ENCODE results near the gene VARS1. TPM values are rescaled to one million over a fixed set of nuclear protein-coding genes. Genes with fewer than 3 reads are reported as not detected.

The VARS1 gene
- total and polyA plus RNA-seq, 9 donors, result 21.9 to 63.0 (median 47.1) TPM

DNA sequence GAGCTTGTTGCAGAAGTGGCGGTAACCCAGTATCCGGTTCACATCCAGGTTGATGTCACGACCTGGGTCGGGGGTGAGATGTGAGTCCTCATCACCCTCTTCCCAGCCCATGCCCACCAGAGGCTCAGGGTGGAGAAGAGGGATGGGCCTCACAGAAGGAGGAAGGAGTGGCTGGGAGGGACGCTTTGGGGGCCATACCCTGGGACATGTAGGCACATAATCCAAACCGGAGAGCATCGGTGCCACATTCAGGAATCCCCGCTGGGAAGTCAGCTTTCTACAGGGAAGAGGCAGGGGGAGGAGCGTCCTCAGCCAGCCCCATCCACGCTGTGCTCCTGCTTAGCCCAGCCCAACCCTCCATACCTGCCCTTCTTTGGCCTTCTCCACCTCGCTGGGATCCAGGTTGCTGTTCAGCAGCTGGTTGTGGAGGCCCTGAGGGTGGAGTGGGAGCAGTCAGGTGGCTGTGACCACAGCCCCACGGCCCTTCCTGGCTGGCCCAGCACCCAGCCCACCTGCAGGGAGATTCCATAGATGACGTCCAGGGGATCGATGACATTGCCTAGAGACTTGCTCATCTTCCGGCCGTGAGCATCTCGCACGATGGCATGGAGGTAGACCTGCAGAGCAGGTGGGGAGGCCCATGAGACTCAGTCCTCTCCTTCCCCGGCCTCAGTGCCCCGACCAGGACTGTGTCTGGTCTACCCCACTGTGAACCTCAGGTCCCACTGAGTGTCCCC lies 14.9 kb downstream of the VARS1 start:
- Histone ChIP-seq H3K9me3 (replicated peaks; ENCODE audit: control insufficient read depth, low read depth, low read length) (no peaks in the 10 kb centered on the region), H3K27ac (ENCODE audit: low read length) (no peak overlapping the region), H3K4me3 (ENCODE audit: low read length) (no peak overlapping the region), H3K27me3 (ENCODE audit: control insufficient read depth, insufficient read depth, low read length) (no peaks in the 10 kb centered on the region), H3K4me1 (ENCODE audit: control insufficient read depth, insufficient read depth, low read length) (peaks cover 12% of the 10 kb centered on the region), H3K36me3 (ENCODE audit: control insufficient read depth, insufficient read depth, low read length) (peaks cover 80% of the 10 kb centered on the region)
- 86% methylated on average over 14 of the region's 20 CpGs for WGBS (ENCODE audit: insufficient coverage)
- no peak for DNase-seq

DNA sequence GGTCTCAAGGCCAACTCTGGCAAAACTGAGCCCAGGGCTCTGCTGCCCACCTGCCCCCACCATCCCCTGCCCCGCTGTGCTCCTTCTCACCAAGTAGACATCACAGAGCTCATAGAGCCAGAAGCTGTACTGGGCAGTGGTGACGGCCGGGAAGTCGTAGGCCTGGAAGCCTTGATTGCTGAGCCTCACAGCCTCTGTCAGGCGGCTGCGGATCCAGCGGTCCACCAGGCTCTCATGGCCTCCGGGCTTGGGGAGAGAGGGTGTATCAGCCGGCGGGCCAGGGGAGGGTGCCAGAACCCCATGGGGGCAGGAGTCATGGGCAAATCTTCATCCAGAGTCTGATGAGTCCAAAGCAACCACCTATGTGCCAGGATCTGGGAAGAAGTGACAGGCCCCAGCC lies 15.6 kb downstream of the VARS1 start:
- Histone ChIP-seq H3K4me1 (ENCODE audit: control insufficient read depth, insufficient read depth, low read length) (peaks cover 12% of the 10 kb centered on the region), H3K27ac (ENCODE audit: low read length) (no peak overlapping the region), H3K27me3 (ENCODE audit: control insufficient read depth, insufficient read depth, low read length) (no peaks in the 10 kb centered on the region), H3K9me3 (replicated peaks; ENCODE audit: control insufficient read depth, low read depth, low read length) (no peaks in the 10 kb centered on the region), H3K4me3 (ENCODE audit: low read length) (no peak overlapping the region), H3K36me3 (ENCODE audit: control insufficient read depth, insufficient read depth, low read length) (peaks cover 73% of the 10 kb centered on the region)
- 88% methylated on average over 3 of the region's 10 CpGs for WGBS (ENCODE audit: insufficient coverage)
- no peak for DNase-seq

DNA sequence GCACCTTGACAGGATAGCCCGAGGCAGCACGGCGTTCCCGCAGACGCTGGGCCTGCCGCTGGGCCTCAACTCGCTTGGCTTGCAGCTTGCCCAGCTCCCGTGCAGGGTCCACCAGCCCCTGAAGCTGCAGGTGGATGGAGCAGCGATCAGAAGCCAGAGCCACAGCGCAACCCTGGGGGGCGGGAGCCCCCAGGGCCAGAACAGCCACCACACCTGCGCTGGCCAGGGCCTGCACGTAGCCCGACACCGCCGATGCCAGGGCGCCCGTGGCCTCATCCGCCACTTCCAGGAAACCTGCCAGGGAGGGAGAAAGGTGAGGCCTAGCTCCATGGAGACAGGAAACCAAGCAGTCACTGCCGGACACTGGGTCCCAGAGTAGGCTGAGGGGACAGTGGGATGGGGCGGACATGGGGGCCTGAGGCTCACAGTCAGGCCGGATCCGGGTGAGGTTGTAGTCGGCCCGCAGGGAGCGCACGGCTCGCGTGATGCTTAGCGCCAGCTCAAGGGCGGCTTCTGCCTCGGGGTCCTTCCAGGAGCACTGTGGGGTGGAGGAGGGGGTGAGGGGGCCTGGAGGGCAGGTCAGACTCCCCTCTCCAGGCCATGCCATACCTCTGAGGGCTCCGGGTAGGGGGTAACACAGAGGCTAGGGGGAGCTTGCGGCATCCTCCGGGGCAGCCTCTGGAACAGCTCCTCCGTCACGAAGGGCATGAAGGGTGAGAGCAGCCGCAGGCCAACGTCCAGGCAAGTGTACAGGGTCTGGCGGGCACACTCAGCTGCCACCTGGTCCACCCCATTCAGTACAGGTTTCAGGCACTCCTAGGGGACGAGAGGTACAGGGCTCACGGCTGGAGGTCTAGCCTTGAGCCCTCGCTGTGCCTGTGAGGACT lies 16.3 kb downstream of the VARS1 start:
- H3K27me3 ChIP-seq (ENCODE audit: control insufficient read depth, insufficient read depth, low read length), result no peaks in the 10 kb centered on the region
- H3K9me3 ChIP-seq (replicated peaks; ENCODE audit: control insufficient read depth, low read depth, low read length), result no peaks in the 10 kb centered on the region
- H3K27ac ChIP-seq (ENCODE audit: low read length), result no peak overlapping the region
- H3K4me1 ChIP-seq (ENCODE audit: control insufficient read depth, insufficient read depth, low read length), result peaks cover 12% of the 10 kb centered on the region
- no peak overlapping the region for H3K4me3 ChIP-seq (ENCODE audit: low read length)
- DNase-seq, result no peak
- H3K36me3 ChIP-seq (ENCODE audit: control insufficient read depth, insufficient read depth, low read length), result peaks cover 67% of the 10 kb centered on the region
- 91% methylated on average over 31 of the region's 43 CpGs for WGBS (ENCODE audit: insufficient coverage)

DNA sequence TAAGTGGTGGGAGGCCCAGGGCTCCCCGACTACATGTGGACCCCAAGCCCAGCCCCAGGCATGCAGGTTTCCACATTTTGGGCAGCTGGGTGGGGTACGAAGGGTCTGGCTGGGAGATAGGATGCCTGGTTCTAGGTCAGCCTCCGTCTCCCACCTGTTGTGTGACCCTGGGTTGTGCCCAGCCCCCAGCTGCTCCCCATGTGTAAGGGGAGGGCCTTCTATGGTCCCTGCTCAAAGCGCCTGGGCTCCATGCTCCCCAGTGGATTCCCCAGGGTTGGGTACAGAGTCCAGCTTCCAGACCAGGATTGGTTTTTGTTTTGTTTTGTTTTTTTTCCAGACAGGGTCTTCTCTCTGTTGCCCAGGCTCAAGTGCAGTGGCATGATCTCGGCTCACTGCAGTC lies 17.4 kb downstream of the VARS1 start:
- H3K4me3 ChIP-seq (ENCODE audit: low read length), result no peak overlapping the region
- H3K36me3 ChIP-seq (ENCODE audit: control insufficient read depth, insufficient read depth, low read length), result peaks cover 58% of the 10 kb centered on the region
- H3K27ac ChIP-seq (ENCODE audit: low read length), result no peak overlapping the region
- no peak for DNase-seq
- H3K4me1 ChIP-seq (ENCODE audit: control insufficient read depth, insufficient read depth, low read length), result peaks cover 12% of the 10 kb centered on the region
- 89% methylated on average over 5 of the region's 5 CpGs for WGBS (ENCODE audit: insufficient coverage)
- H3K27me3 ChIP-seq (ENCODE audit: control insufficient read depth, insufficient read depth, low read length), result no peaks in the 10 kb centered on the region
- H3K9me3 ChIP-seq (replicated peaks; ENCODE audit: control insufficient read depth, low read depth, low read length), result no peaks in the 10 kb centered on the region

DNA sequence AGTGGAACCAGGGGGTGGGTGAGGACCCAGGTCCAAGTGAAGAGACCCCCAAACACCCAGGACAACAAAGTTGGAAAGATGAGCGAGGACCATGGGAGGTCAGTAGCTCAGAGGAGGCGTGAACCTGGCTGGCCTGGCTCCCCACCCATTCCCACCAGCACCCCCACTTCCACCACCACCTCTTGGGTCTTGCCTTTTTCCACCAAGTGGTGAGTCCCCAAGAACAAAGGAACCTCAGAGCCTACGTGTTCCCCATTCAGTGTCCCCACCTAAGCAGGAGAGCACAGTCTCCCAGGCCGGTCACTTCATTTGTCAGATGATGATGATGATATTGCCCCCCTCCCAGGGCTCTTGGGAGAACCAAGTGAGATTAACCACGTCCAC lies 17.9 kb downstream of the VARS1 start:
- Histone ChIP-seq H3K4me1 (ENCODE audit: control insufficient read depth, insufficient read depth, low read length) (peaks cover 12% of the 10 kb centered on the region), H3K4me3 (ENCODE audit: low read length) (no peak overlapping the region), H3K36me3 (ENCODE audit: control insufficient read depth, insufficient read depth, low read length) (peaks cover 53% of the 10 kb centered on the region), H3K27ac (ENCODE audit: low read length) (no peak overlapping the region), H3K9me3 (replicated peaks; ENCODE audit: control insufficient read depth, low read depth, low read length) (no peaks in the 10 kb centered on the region), H3K27me3 (ENCODE audit: control insufficient read depth, insufficient read depth, low read length) (no peaks in the 10 kb centered on the region)
- WGBS (ENCODE audit: insufficient coverage), result 91% methylated on average over 4 of the region's 5 CpGs
- DNase-seq, result no peak

DNA sequence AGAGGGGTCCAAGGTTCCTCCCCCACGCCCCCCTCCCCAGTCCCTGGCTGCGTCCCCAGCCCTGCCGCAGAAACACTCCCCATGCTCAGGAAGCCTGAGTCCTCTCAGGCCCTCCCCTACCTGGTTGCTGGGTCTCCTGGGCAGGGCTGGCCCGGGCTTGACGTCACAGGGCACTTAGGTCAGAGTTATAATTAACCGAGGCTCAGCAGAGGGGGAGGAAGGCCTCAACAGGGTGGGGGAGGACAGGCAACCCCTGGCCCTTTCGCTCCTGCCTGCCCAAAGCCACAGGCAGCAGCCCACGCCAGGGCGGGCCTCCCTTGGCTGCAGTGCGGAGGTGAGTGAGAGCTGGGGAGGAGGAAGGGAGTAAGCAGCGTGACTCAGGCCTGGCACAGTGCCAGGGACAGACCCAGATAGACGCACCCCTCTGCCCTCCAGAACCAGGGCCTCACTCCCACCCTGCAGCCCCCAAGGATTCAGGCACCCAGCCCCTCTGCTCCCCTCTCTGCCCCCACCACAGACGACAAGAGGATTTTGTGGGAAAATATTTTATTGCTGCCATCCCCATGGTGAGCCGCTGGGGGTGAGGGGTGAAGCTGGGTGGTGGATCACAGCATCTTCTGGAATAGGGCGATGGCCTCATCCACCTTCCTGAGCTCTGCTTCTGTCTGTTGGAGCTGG lies 18.4 kb downstream of the VARS1 start, which contains the start of gene VWA7:
TSS of gene VWA7 (minus strand) at position 340 of the 678 bp plus-strand sequence. CDS start 549 bp downstream, outside the sequence.
- H3K27me3 ChIP-seq (ENCODE audit: control insufficient read depth, insufficient read depth, low read length), result no peaks in the 10 kb centered on the region
- peaks cover 48% of the 10 kb centered on the region for H3K36me3 ChIP-seq (ENCODE audit: control insufficient read depth, insufficient read depth, low read length)
- H3K4me3 ChIP-seq (ENCODE audit: low read length), result no peak within 1 kb of the TSS
- no peaks in the 10 kb centered on the region for H3K9me3 ChIP-seq (replicated peaks; ENCODE audit: control insufficient read depth, low read depth, low read length)
- DNase-seq, result peak; percentile 44
- 25% methylated on average over 8 of the region's 15 CpGs for WGBS (ENCODE audit: insufficient coverage)
- peaks cover 12% of the 10 kb centered on the region for H3K4me1 ChIP-seq (ENCODE audit: control insufficient read depth, insufficient read depth, low read length)
- peak within 1 kb of the TSS; percentile 1 for H3K27ac ChIP-seq (ENCODE audit: low read length)

DNA sequence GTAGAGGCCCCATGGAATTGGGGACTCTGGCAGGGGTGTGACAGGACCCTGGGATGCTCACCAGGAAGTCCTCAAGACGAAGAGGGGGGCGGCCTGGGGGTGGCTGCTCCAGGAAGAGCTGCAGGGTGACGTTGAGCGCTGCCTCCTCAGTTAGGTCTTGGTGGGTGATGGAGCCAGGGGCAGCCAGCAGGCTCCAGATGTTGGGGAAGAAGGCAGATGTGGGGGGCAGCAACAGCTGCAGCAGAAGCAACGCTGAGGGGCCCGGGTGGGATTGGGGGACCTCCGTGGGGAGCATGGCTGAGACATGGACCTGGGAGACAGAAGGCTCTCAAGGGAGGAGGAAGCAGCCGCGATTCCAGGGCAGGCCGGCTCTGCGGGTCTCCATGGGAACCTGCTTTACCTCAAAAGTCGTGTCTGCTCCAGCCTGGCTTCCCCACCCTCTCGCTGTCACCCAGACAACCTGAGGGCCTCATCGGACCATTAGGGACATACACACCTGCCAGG lies 19.0 kb downstream of the VARS1 start:
- H3K36me3 ChIP-seq (ENCODE audit: control insufficient read depth, insufficient read depth, low read length), result peaks cover 42% of the 10 kb centered on the region
- H3K4me1 ChIP-seq (ENCODE audit: control insufficient read depth, insufficient read depth, low read length), result peaks cover 12% of the 10 kb centered on the region
- no peak overlapping the region for H3K27ac ChIP-seq (ENCODE audit: low read length)
- DNase-seq, result no peak
- WGBS (ENCODE audit: insufficient coverage), result 46% methylated on average over 10 of the region's 14 CpGs
- H3K9me3 ChIP-seq (replicated peaks; ENCODE audit: control insufficient read depth, low read depth, low read length), result no peaks in the 10 kb centered on the region
- H3K4me3 ChIP-seq (ENCODE audit: low read length), result no peak overlapping the region
- no peaks in the 10 kb centered on the region for H3K27me3 ChIP-seq (ENCODE audit: control insufficient read depth, insufficient read depth, low read length)

DNA sequence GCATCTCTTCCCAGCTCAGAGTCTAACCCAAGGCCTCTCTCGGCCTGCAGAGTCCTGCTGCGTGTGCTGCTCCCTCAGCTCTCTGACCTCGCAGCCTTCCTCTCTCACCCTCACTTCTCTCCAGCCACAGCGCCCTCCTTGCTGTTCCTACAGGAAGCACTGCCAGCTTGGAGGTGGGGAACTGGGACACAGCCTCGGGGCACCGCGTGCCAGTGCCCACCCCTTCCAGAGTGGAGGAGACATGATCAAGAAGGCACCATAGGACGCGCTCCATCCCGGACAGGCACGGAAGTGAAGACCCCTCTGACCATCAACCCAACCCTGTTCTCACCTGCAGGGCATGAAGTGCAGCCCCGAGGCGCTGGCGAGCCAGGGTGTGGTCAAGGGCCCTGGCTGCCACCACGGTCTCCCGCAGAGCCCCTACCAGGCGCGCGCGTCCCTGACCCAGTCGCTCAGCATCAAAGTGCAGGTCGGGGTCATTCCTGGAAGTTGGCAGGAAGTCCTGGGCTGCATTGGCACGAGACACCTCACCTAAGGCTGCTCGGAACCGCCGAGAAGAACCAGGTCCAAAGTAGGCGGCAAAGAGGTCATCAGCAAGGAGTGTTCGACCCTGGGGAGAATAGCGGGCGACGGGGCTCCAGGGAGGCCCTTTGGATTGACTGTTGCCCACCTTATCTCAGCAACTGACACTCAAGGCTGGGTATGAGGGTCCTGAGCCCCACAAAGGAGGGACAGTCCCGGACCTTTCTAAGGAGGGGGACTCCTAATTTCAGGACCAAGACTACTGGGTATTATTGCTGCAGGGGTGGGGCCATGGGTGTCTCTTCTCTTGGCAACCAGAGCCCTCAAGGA lies 19.7 kb downstream of the VARS1 start:
- 86% methylated on average over 23 of the region's 32 CpGs for WGBS (ENCODE audit: insufficient coverage)
- Histone ChIP-seq H3K4me3 (ENCODE audit: low read length) (no peak overlapping the region), H3K9me3 (replicated peaks; ENCODE audit: control insufficient read depth, low read depth, low read length) (no peaks in the 10 kb centered on the region), H3K36me3 (ENCODE audit: control insufficient read depth, insufficient read depth, low read length) (peaks cover 35% of the 10 kb centered on the region), H3K27ac (ENCODE audit: low read length) (no peak overlapping the region), H3K4me1 (ENCODE audit: control insufficient read depth, insufficient read depth, low read length) (peaks cover 12% of the 10 kb centered on the region), H3K27me3 (ENCODE audit: control insufficient read depth, insufficient read depth, low read length) (no peaks in the 10 kb centered on the region)
- DNase-seq, result no peak

DNA sequence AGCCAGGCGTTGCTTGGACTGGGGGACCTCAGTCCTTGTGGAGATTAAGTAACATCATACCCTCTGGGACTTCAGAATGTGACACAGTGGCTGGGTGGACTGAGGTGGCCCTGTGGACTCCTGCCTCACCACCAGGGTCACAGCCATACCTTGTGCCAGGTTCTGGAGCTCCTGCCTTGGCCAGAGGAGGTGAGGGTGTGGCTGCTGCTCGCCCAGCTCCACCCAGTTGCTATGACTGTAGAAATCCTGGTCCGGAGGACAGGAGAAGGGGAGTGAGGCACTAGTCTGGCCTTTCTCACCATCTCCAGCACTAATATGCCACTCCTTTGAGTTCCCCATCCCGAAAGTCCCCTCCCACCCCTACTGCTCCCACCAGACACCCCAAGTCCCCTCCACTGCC lies 20.4 kb downstream of the VARS1 start:
- Histone ChIP-seq H3K27me3 (ENCODE audit: control insufficient read depth, insufficient read depth, low read length) (no peaks in the 10 kb centered on the region), H3K4me3 (ENCODE audit: low read length) (no peak overlapping the region), H3K36me3 (ENCODE audit: control insufficient read depth, insufficient read depth, low read length) (peaks cover 28% of the 10 kb centered on the region), H3K4me1 (ENCODE audit: control insufficient read depth, insufficient read depth, low read length) (peaks cover 12% of the 10 kb centered on the region), H3K9me3 (replicated peaks; ENCODE audit: control insufficient read depth, low read depth, low read length) (no peaks in the 10 kb centered on the region), H3K27ac (ENCODE audit: low read length) (no peak overlapping the region)
- no peak for DNase-seq
- 88% methylated on average over 1 of the region's 4 CpGs for WGBS (ENCODE audit: insufficient coverage)
